BJ (cell line): ENCODE data around the gene HDLBP. TPM values are rescaled to one million over a fixed set of nuclear protein-coding genes. Genes with fewer than 3 reads are reported as not detected.

ENCODE experiments used
- CTCF ChIA-PET: fragments of 350-600 bp; formaldehyde crosslinking; extraction: SDS; loops from one replicate; lab custom pipeline; 2021; ENCODE audit warnings: antibody characterized with exemption, inconsistent platforms; lab: Yijun Ruan, JAX
- POLR2A ChIA-PET: fragments of 300-600 bp; sonication (Branson Sonifier 250); formaldehyde crosslinking; extraction: SDS; loops from one replicate; lab custom pipeline; 2021; ENCODE audit warnings: antibody characterized with exemption; lab: Charles Lee
- DNase-seq: peaks from one replicate; pipeline ENCODE4 v3.0.0-alpha.2; 2011; ENCODE audit warnings: low read depth
- H3K27me3 ChIP-seq: 2 replicates; pipeline ENCODE4 v1.6.0; 2011; ENCODE audit warnings: low read length; ENCODE audit not compliant: control insufficient read depth, insufficient read depth
- H3K36me3 ChIP-seq: 2 replicates; pipeline ENCODE4 v1.5.1; 2011; ENCODE audit warnings: low read length; ENCODE audit not compliant: control insufficient read depth, insufficient read depth
- H3K4me3 ChIP-seq: 2 replicates; pipeline ENCODE4 v1.5.1; 2011; ENCODE audit warnings: low read depth, mild to moderate bottlenecking, control low read depth, low read length
- polyA plus RNA-seq: library from polyadenylated mRNA; depleted of rRNA; stranded (reverse); fragments of >200 nt; gene quantifications from 2 replicates; pipeline ENCODE4 v1.2.3, GENCODE V29; 2011
- TF ChIP-seq, protein P1 (sequence below): IDR thresholded peaks from 2 replicates; pipeline ENCODE4 v1.5.1; 2011; ENCODE audit warnings: low read depth, mild to moderate bottlenecking, control low read depth, inconsistent platforms, low read length, moderate library complexity; ENCODE audit not compliant: insufficient read depth

The HDLBP gene
- polyA plus RNA-seq, 1 experiment: 948 TPM

DNA sequence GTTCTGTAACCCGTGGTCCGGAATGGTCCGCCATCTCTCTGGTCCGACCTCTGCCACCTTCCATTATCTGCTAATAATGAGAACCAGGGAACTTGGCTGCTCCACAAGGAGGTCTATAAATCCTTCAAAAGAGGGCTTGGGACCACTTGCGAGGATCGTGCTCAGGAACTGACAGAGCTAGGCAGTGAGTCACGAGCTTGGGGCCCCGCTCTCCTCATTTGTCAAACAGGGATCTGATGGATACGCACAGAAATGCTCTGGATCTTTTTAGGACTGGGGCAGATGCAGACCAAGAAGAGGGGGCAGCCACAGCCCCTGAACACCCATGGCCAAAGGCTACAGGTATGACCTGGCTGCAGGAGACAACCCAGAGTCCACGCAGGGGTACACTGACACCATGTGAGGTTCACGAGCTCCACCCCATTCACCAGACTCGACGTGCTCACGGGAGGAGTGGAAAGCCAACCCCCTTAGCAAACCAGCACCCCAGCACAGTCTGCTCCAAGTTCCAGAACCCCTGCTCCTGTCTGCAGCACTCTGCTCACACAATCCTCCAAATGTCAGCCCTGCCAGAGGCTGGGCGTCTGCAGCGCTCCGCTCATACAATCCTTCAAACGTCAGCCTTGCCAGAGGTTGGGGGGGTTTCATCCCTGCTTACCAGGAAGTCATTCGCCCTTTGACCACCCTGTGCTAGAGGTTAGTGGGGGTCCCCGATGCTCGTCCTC is 81.2 kb downstream of the HDLBP start:
- TF ChIP-seq, protein P1, sequence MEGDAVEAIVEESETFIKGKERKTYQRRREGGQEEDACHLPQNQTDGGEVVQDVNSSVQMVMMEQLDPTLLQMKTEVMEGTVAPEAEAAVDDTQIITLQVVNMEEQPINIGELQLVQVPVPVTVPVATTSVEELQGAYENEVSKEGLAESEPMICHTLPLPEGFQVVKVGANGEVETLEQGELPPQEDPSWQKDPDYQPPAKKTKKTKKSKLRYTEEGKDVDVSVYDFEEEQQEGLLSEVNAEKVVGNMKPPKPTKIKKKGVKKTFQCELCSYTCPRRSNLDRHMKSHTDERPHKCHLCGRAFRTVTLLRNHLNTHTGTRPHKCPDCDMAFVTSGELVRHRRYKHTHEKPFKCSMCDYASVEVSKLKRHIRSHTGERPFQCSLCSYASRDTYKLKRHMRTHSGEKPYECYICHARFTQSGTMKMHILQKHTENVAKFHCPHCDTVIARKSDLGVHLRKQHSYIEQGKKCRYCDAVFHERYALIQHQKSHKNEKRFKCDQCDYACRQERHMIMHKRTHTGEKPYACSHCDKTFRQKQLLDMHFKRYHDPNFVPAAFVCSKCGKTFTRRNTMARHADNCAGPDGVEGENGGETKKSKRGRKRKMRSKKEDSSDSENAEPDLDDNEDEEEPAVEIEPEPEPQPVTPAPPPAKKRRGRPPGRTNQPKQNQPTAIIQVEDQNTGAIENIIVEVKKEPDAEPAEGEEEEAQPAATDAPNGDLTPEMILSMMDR: no peak
- CTCF ChIA-PET: no interaction called here
- no peak for DNase-seq
- Histone ChIP-seq H3K4me3 (no peak overlapping the region), H3K27me3 (no peaks in the 10 kb centered on the region), H3K36me3 (peaks cover 75% of the 10 kb centered on the region)
- POLR2A ChIA-PET: no interaction called here

GRCh38 chr2:241232736-241233575 is 82.5 kb downstream of the HDLBP start:
- ChIA-PET CTCF (no interaction called here), POLR2A (no interaction called here)
- Histone ChIP-seq H3K27me3 (no peaks in the 10 kb centered on the region), H3K36me3 (peaks cover 78% of the 10 kb centered on the region), H3K4me3 (no peak overlapping the region)
- no peak for DNase-seq
- TF ChIP-seq, protein P1: no peak

DNA sequence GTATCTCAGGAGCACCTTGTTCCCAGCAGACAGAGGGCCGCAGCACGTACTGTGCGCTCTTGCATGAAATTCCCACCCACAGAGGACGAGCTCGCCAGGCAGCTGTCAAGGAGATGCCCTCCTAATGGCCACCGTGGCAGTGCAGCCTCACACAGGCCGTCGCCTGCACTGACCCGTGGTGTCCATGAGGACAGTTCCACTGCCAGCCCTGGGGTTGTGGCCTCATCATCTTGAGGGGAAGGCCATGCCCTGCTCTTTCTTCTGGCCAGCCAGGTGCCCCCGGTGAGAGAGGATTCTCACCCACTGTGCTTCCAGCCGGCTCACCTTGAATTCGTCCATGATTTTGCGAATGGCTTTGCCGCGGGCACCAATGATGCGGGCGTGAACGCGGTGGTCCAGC is 85.0 kb downstream of the HDLBP start:
- TF ChIP-seq, protein P1: no peak
- no peaks in the 10 kb centered on the region for H3K27me3 ChIP-seq
- peaks cover 74% of the 10 kb centered on the region for H3K36me3 ChIP-seq
- no peak overlapping the region for H3K4me3 ChIP-seq
- POLR2A ChIA-PET: no interaction called here
- CTCF ChIA-PET: no interaction called here
- DNase-seq: no peak

DNA sequence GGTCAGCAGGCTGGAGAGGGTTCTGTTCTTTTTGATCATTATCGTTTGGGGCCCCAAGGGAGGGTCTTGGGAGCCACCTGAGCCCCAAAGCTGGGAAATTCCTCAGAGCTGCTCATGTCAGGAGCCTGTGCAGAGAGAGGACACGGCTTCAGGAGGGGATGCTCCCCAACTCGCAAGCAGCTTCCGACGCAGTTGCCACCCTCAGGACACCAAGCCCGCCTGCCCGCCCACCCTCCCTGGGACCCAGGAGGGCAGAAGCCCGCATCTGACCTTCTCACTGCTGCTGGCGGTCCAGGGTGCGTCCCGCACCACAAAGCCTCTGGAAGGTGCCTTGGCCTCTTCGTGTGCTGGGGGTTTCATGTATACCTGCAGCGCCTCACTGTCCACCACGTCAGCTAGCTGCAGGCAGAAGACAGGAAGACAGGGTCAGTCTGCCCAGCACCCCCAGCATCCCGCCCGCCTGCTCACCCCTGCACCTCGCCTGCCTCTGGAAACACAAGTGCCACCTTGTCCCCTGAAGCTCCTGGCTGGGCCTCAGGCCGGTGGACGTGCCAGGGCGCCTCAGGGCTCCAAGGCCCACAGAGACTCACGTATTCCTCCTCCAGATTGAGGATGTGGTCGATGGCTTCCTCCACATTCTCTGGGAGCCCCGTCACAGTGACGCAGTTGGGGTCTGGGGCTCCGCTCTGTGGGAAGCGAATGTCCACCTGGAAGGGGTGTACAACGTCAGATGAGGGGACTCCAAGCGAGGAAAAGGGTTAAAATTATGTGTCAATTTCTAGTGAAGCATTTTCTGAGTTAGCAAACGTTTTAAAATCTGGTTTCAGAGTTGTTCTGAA is 85.7 kb downstream of the HDLBP start:
- ChIA-PET POLR2A (no interaction called here), CTCF (no interaction called here)
- no peak for DNase-seq
- Histone ChIP-seq H3K36me3 (peaks cover 69% of the 10 kb centered on the region), H3K27me3 (no peaks in the 10 kb centered on the region), H3K4me3 (no peak overlapping the region)
- TF ChIP-seq, protein P1: no peak
